Brain microvascular endothelial cell (primary cell): ENCODE measurements around the gene COL11A2.
"Not testable (repeated sequence)": the region's sequence is repeated elsewhere in the genome, so short reads cannot be mapped to it uniquely, and the experiment has no call there.

Experiments used
- DNase-seq: peaks from one replicate; pipeline ENCODE4 v3.0.0-alpha.2; 2020
- H3K27ac ChIP-seq: fragments of 250-450 bp; sonication (Bioruptor Pico); 2 replicates; pipeline ENCODE4 v1.5.1; 2020; ENCODE audit warnings: mild to moderate bottlenecking, moderate library complexity
- H3K27me3 ChIP-seq: fragments of 250-450 bp; sonication (Bioruptor Pico); replicated peaks from 2 replicates; pipeline ENCODE4 v1.5.1; 2020; ENCODE audit warnings: mild to moderate bottlenecking
- H3K36me3 ChIP-seq: fragments of 250-450 bp; sonication (Bioruptor Pico); replicated peaks from 2 replicates; pipeline ENCODE4 v1.5.1; 2020; ENCODE audit warnings: mild to moderate bottlenecking
- H3K4me3 ChIP-seq: 2 replicates; pipeline ENCODE4 v1.5.1; 2011; ENCODE audit warnings: low read depth, mild to moderate bottlenecking, control low read depth, low read length, moderate library complexity
- CTCF ChIP-seq: IDR thresholded peaks from 2 replicates; pipeline ENCODE4 v1.5.1; 2011; ENCODE audit warnings: low read depth, mild to moderate bottlenecking, moderate library complexity, low read length, control low read depth, inconsistent platforms; ENCODE audit errors: missing control alignments
- in situ Hi-C: cut with HindIII; loops from 2 replicates; pipeline ENCODE4 v1.10.0; 2017; ENCODE audit warnings: low sequenced_read_pairs, low pct_ligation_motif_present

Gene COL11A2

GRCh38 chr6:33156561-33156960 lies 35.7 kb downstream of the COL11A2 start:
- no peak for TF ChIP-seq CTCF
- DNase-seq: no peak
- H3K27me3 ChIP-seq: peaks cover 3% of the 10 kb centered on the region
- H3K36me3 ChIP-seq: no peaks in the 10 kb centered on the region
- H3K27ac ChIP-seq: no peak overlapping the region
- in situ Hi-C loops: no loop called here
- H3K4me3 ChIP-seq: no peak overlapping the region

DNA sequence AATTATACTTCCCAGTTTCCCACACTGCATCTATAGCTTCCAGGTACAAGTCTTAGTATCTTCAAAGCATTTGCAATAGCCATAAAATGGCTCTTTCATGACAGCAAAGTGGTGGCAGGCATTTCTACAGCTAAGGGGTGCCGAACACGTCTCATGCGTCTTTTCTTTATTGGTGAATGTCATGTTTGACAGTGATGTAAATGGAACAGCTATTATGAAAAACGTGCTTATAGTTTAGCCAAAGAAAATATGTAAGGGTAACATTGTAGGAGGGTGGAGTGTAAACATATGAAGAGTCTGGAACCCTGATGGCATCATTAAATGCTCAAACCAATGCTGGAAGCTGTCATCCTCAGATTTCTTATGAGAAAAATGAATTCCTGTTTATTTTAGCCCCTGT lies 37.9 kb downstream of the COL11A2 start:
- no peak for TF ChIP-seq CTCF
- in situ Hi-C loops: no loop called here
- peaks cover 3% of the 10 kb centered on the region for H3K27me3 ChIP-seq
- H3K36me3 ChIP-seq: no peaks in the 10 kb centered on the region
- DNase-seq: no peak
- no peak overlapping the region for H3K4me3 ChIP-seq
- no peak overlapping the region for H3K27ac ChIP-seq

GRCh38 chr6:33151050-33151449 lies 41.2 kb downstream of the COL11A2 start:
- DNase-seq: no peak
- no peak overlapping the region for H3K4me3 ChIP-seq
- TF ChIP-seq CTCF: no peak
- in situ Hi-C loops: no loop called here
- H3K36me3 ChIP-seq: no peaks in the 10 kb centered on the region
- no peak overlapping the region for H3K27ac ChIP-seq
- H3K27me3 ChIP-seq: peaks cover 7% of the 10 kb centered on the region

- in situ Hi-C loops, DNase-seq, H3K36me3 ChIP-seq, H3K27ac ChIP-seq, H3K27me3 ChIP-seq, H3K4me3 ChIP-seq: not testable (repeated sequence)
Observed at GRCh38 chr6:33150560-33150959, 41.7 kb downstream of the COL11A2 start.

- peak; percentile 18 for DNase-seq
- no peaks in the 10 kb centered on the region for H3K36me3 ChIP-seq
- H3K27ac ChIP-seq: no peak overlapping the region
- H3K27me3 ChIP-seq: peaks cover 4% of the 10 kb centered on the region
- peak; percentile 73 for TF ChIP-seq CTCF
- in situ Hi-C loops: no loop called here
- H3K4me3 ChIP-seq: no peak overlapping the region
Observed at GRCh38 chr6:33147807-33148666, 44.2 kb downstream of the COL11A2 start.

DNA sequence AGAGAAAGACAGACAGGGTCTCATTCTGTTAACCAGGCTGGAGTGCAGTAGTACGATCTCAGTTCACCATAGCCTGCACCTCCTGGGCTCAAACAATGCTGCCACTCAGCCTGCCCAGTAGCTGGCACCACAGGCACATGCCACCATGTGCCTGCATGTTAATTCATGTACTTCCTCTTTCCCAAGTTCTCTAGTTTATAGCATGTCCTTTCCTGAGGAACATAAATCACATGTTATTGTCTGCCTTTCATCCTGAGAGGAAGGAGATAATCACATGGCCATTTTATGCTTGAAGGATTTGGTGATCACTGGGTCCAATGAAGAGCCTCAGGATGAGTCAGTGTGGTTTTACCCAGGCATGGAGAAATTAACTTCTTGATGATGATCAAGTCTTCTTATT lies 47.9 kb downstream of the COL11A2 start:
- DNase-seq: no peak
- Histone ChIP-seq H3K4me3 (no peak overlapping the region), H3K27ac (no peak overlapping the region), H3K36me3 (no peaks in the 10 kb centered on the region), H3K27me3 (peaks cover 11% of the 10 kb centered on the region)
- TF ChIP-seq CTCF: no peak
- in situ Hi-C loops: no loop called here
